Natural killer cell treated with Interleukin-12 subunit alpha and Interleukin-12 subunit beta and Interleukin-15 and Interleukin-18, amount 100 ng/mL, for 72 hours (primary cell): ENCODE results near the gene SPIRE2. TPM values are rescaled to one million over a fixed set of nuclear protein-coding genes. Genes with fewer than 3 reads are reported as not detected.

Source experiments
- ATAC-seq, 2 donors: fragments of 150-1000 bp; cut with Tn5 transposase in 1 of 2; sonication (Bioruptor Pico), chemical (Tn5 transposase) in 1 of 2; 2 replicates each; pipeline ENCODE4 v1.10.0; 2021
- DNase-seq: peaks from one replicate; pipeline ENCODE4 v3.0.0; 2022; ENCODE audit warnings: low spot score
- H3K27ac Mint-ChIP-seq, 2 donors: 1 replicate in 1 of 2; 2 replicates in 1 of 2; pipeline ENCODE4 v1.8.0; 2022; ENCODE audit warnings: mixed read lengths in 2 of 2, mild to moderate bottlenecking in 1 of 2, moderate library complexity in 1 of 2
- H3K27me3 Mint-ChIP-seq, 2 donors: 1 replicate in 1 of 2; 2 replicates in 1 of 2; pipeline ENCODE4 v1.8.0; 2022; ENCODE audit warnings: mixed read lengths in 2 of 2
- H3K36me3 Mint-ChIP-seq: one replicate; pipeline ENCODE4 v1.8.0; 2022; ENCODE audit warnings: mixed read lengths
- H3K4me1 Mint-ChIP-seq, 2 donors: 1 replicate in 1 of 2; 2 replicates in 1 of 2; pipeline ENCODE4 v1.8.0; 2022; ENCODE audit warnings: low read depth in 2 of 2, mixed read lengths in 2 of 2, mild to moderate bottlenecking in 1 of 2
- H3K4me3 Mint-ChIP-seq: one replicate; pipeline ENCODE4 v1.8.0; 2022; ENCODE audit warnings: mixed read lengths
- H3K9me3 Mint-ChIP-seq: 2 replicates; pipeline ENCODE4 v1.8.0; 2022; ENCODE audit warnings: mixed read lengths
- total RNA-seq, 2 donors: library from RNA; stranded (reverse); gene quantifications; one replicate each; pipeline ENCODE4 v1.2.3, GENCODE V29; 2022

The SPIRE2 gene
- total RNA-seq, 2 donors from 2014 or later = 2.5 to 3.9 TPM

GRCh38 chr16:89858973-89859614 lies 30.8 kb downstream of the SPIRE2 start:
- no peaks in the 10 kb centered on the region for H3K9me3 Mint-ChIP-seq
- H3K4me1 Mint-ChIP-seq = peaks cover 23 to 28% of the 10 kb centered on the region in 2 donors
- H3K36me3 Mint-ChIP-seq = no peaks in the 10 kb centered on the region
- H3K4me3 Mint-ChIP-seq = no peak overlapping the region
- H3K27me3 Mint-ChIP-seq = no peaks in the 10 kb centered on the region
- no peak for ATAC-seq
- no peak overlapping the region for H3K27ac Mint-ChIP-seq
- no peak for DNase-seq

- Mint-ChIP-seq H3K9me3 (no peaks in the 10 kb centered on the region), H3K27me3 (no peaks in the 10 kb centered on the region), H3K4me3 (no peak overlapping the region), H3K27ac (no peak overlapping the region), H3K4me1 (peaks cover 28 to 33% of the 10 kb centered on the region in 2 donors), H3K36me3 (no peaks in the 10 kb centered on the region)
- ATAC-seq (no peak), DNase-seq (no peak)
Observed at GRCh38 chr16:89859615-89860007, 31.3 kb downstream of the SPIRE2 start.

- H3K4me3 Mint-ChIP-seq = no peak overlapping the region
- H3K27me3 Mint-ChIP-seq = no peaks in the 10 kb centered on the region
- peaks cover 36% of the 10 kb centered on the region in 2 donors for H3K4me1 Mint-ChIP-seq
- H3K27ac Mint-ChIP-seq = peak overlapping the region in 1 of 2 donors; percentile 73
- no peaks in the 10 kb centered on the region for H3K9me3 Mint-ChIP-seq
- no peaks in the 10 kb centered on the region for H3K36me3 Mint-ChIP-seq
- ATAC-seq = peak; percentile 80 to 81
- DNase-seq = peak; percentile 79
Observed at GRCh38 chr16:89860747-89861304, 32.6 kb downstream of the SPIRE2 start.

- Mint-ChIP-seq H3K27ac (no peak overlapping the region), H3K9me3 (no peaks in the 10 kb centered on the region), H3K27me3 (no peaks in the 10 kb centered on the region), H3K4me1 (peaks cover 36% of the 10 kb centered on the region in 2 donors), H3K4me3 (no peak overlapping the region), H3K36me3 (no peaks in the 10 kb centered on the region)
- no peak for DNase-seq
- no peak for ATAC-seq
Observed at GRCh38 chr16:89861648-89862047, 33.4 kb downstream of the SPIRE2 start.

DNA sequence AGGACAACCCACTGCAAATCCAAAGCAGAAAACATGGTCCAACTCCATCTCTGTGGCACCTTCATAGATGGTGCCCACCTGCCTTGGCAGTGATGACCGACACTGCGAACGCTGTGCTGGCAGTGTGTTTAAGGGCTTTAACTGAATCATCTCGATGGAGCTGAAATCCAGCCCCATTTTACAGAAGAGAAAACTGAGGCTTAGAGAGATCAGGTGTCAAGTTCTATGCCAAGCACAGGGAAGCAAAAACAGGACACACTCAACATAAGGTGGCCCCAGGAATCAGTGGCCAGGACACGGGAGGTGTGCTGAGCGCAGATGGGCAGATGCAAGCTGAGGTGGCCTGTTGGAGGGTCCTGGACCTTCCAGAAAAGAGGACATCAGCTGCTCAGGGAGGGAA lies 34.5 kb downstream of the SPIRE2 start:
- Mint-ChIP-seq H3K36me3 (no peaks in the 10 kb centered on the region), H3K27ac (peak overlapping the region; percentile 84 to 92), H3K9me3 (no peaks in the 10 kb centered on the region), H3K4me3 (peak overlapping the region; percentile 87), H3K27me3 (no peaks in the 10 kb centered on the region), H3K4me1 (peaks cover 36% of the 10 kb centered on the region in 2 donors)
- DNase-seq = no peak
- ATAC-seq = no peak

DNA sequence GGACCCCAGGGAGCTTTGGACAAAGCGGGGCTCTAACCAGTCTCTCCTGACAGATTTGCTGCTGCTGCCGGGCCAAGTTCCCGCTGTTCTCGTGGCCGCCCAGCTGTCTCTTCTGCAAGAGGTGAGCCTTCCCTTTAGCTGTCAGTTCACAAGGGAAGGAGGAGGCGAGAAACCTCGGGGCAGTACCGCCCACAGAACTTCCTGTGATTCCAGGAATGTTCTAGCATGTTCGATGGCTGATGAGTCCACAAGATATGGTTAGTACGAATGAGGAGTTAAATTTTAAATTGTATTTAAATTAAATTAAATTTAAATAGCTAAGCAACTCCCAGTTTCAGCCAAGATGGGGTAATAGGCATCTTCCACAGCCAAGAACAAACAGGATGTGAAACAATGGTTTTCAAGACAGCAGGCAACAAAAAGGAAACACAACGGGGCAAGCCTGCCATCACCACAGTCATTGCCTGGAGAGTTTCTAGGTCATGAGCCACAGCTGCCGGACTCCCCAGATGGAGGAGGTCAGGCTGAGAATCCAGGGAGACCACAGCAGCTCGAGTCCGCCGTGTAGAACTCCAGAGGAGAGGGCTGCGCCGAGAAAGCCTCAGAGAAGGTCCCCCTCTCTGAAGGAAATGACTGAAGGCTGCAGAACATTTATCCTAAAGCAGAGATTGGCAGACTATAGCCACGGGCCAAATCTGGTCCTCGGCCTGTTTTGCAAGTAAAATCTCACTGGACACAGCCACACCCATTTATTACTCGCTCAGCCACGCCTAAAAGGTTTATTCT lies 35.7 kb downstream of the SPIRE2 start:
- no peaks in the 10 kb centered on the region for H3K27me3 Mint-ChIP-seq
- peak overlapping the region; percentile 84 to 92 for H3K27ac Mint-ChIP-seq
- peak; percentile 76 to 86 for ATAC-seq

GRCh38 chr16:89864527-89864820 lies 36.2 kb downstream of the SPIRE2 start:
- H3K4me1 Mint-ChIP-seq = peaks cover 36% of the 10 kb centered on the region in 2 donors
- H3K36me3 Mint-ChIP-seq = no peaks in the 10 kb centered on the region
- ATAC-seq (peak in 1 of 2 donors; percentile 50), DNase-seq (no peak)
- no peaks in the 10 kb centered on the region for H3K27me3 Mint-ChIP-seq
- peak overlapping the region; percentile 87 for H3K4me3 Mint-ChIP-seq
- no peaks in the 10 kb centered on the region for H3K9me3 Mint-ChIP-seq
- peak overlapping the region; percentile 84 to 92 for H3K27ac Mint-ChIP-seq

More for the DNA sequence above, 35.7 kb downstream of the SPIRE2 start:
- Mint-ChIP-seq H3K4me3 (peak overlapping the region; percentile 87), H3K4me1 (peaks cover 36% of the 10 kb centered on the region in 2 donors), H3K36me3 (no peaks in the 10 kb centered on the region), H3K9me3 (no peaks in the 10 kb centered on the region)
- DNase-seq = peak; percentile 84

DNA sequence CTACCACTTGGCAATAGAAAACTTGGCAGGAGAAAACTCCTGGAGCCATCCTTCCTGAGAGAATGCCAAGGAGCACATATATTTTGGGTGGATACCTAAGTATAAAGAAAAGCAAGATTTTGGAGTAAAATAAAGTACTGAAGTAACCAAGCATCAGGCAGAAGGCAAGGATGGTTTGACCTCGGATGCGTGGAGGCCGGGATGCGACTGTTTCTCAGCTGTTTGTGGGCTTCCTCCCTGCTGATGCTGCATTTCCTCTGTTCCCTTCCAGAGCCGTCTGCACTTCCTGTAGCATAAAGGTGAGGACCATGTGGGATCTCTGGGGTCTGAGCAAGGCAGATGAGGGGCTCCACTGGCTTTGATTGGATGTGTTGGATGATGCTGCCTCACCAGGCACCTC lies 39.6 kb downstream of the SPIRE2 start:
- Mint-ChIP-seq H3K4me3 (no peak overlapping the region), H3K27ac (no peak overlapping the region), H3K27me3 (no peaks in the 10 kb centered on the region), H3K9me3 (no peaks in the 10 kb centered on the region), H3K4me1 (peaks cover 20 to 25% of the 10 kb centered on the region in 2 donors), H3K36me3 (no peaks in the 10 kb centered on the region)
- no peak for ATAC-seq
- no peak for DNase-seq

GRCh38 chr16:89869911-89870310 lies 41.6 kb downstream of the SPIRE2 start:
- H3K9me3 Mint-ChIP-seq = no peaks in the 10 kb centered on the region
- H3K27ac Mint-ChIP-seq = no peak overlapping the region
- no peaks in the 10 kb centered on the region for H3K36me3 Mint-ChIP-seq
- no peak overlapping the region for H3K4me3 Mint-ChIP-seq
- no peak for DNase-seq
- no peak for ATAC-seq
- H3K4me1 Mint-ChIP-seq = peaks cover under 1 to 5% of the 10 kb centered on the region in 2 donors
- H3K27me3 Mint-ChIP-seq = no peaks in the 10 kb centered on the region

- no peaks in the 10 kb centered on the region for H3K27me3 Mint-ChIP-seq
- no peak for ATAC-seq
- no peak overlapping the region for H3K27ac Mint-ChIP-seq
- no peaks in the 10 kb centered on the region for H3K9me3 Mint-ChIP-seq
- peaks cover 5% of the 10 kb centered on the region for H3K36me3 Mint-ChIP-seq
- no peak for DNase-seq
- no peak overlapping the region for H3K4me3 Mint-ChIP-seq
- peaks cover 4 to 5% of the 10 kb centered on the region in 2 donors for H3K4me1 Mint-ChIP-seq
Observed at GRCh38 chr16:89870440-89870839, 42.2 kb downstream of the SPIRE2 start.

- Mint-ChIP-seq H3K27ac (no peak overlapping the region), H3K4me3 (peak overlapping the region; percentile 90), H3K36me3 (peaks cover 6% of the 10 kb centered on the region), H3K4me1 (peaks cover 4 to 6% of the 10 kb centered on the region in 2 donors), H3K27me3 (no peaks in the 10 kb centered on the region), H3K9me3 (no peaks in the 10 kb centered on the region)
- DNase-seq (no peak), ATAC-seq (no peak)
Observed at GRCh38 chr16:89871895-89872294, 43.6 kb downstream of the SPIRE2 start.

GRCh38 chr16:89873109-89873971 lies 45.1 kb downstream of the SPIRE2 start, which contains the start of gene TCF25:
TSS of gene TCF25 (plus strand) at chr16:89873592. CDS start at chr16:89873668, 76 bp downstream.
- peaks cover 12% of the 10 kb centered on the region for H3K36me3 Mint-ChIP-seq
- peak within 1 kb of the TSS; percentile 90 for H3K4me3 Mint-ChIP-seq
- ATAC-seq = peak; percentile 55 to 73
- no peaks in the 10 kb centered on the region for H3K27me3 Mint-ChIP-seq
- H3K27ac Mint-ChIP-seq = peak within 1 kb of the TSS; percentile 89 to 92
- H3K4me1 Mint-ChIP-seq = peaks cover 6 to 10% of the 10 kb centered on the region in 2 donors
- peak; percentile 91 for DNase-seq
- no peaks in the 10 kb centered on the region for H3K9me3 Mint-ChIP-seq

GRCh38 chr16:89873972-89874689 lies 45.9 kb downstream of the SPIRE2 start:
- Mint-ChIP-seq H3K36me3 (peaks cover 12% of the 10 kb centered on the region), H3K27ac (peak overlapping the region; percentile 89 to 92), H3K27me3 (no peaks in the 10 kb centered on the region), H3K4me3 (peak overlapping the region; percentile 90), H3K9me3 (no peaks in the 10 kb centered on the region), H3K4me1 (peaks cover 6 to 10% of the 10 kb centered on the region in 2 donors)
- peak; percentile 97 for DNase-seq
- ATAC-seq = peak; percentile 89 to 92
